Measurements from ENCODE around the gene CSPG5.

Gene CSPG5

GRCh38 chr3:47536221-47536891 is 42.3 kb downstream of the CSPG5 start:
- no peak for DNase-seq

GRCh38 chr3:47533996-47534454 is 44.6 kb downstream of the CSPG5 start:
- no peak for DNase-seq

GRCh38 chr3:47533481-47533880 is 45.2 kb downstream of the CSPG5 start:
- no peak for DNase-seq

DNA sequence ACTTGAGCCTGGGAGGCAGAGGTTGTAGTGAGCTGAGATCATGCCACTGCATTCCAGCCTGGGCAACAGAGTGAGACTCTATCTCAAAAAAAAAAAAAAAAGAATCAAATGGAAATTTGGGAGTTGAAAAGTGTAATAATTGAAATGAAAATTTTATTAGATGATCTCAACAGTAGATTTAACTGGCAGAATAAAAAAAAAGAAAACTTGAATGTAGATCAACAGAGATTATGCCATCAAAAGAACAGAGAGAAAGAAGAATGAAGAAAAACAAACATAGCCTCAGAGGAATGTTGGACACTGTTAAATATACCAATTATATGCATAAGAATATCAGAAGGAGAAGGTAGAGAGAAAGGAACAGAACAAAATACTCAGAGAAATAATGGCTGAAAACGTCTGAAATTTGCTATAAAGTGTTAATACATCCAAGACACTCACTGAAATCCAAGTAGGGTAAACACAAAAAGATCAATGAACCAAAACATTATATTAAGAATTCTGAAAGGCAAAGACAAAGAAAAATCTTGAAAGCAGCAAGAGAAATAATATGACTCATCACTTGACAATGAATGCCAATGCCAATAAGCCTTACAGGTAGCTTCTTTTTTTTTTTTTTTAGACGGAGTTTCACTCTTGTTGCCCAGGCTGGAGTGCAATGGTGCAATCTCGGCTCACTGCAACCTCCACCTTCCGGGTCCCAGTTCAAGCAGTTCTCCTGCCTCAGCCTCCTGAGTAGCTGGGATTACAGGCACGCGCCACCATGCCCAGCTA is 50.5 kb downstream of the CSPG5 start:
- no peak for DNase-seq

DNA sequence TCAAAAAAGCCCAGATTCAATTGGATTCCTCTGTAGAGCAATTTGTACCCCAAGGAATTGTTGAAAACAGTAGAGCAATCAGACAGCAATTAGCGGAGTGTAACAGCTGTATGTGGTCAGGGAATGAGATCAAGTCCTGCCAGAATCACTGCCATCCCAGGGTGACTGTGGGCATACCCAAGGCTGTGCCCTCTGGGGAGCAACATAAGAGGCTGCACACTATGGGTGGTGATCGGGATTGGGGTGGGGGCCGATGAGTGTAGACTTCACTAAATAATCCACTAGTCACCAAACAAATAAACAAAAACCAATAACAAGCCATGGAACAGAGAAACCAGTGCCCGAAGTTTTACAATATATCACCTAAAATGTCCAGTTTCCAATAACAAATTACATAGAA is 53.0 kb downstream of the CSPG5 start:
- DNase-seq, result no peak

- DNase-seq, result no peak
These were observed 55.2 kb downstream of the CSPG5 start for GRCh38 chr3:47523310-47524073.

GRCh38 chr3:47522082-47522987 is 56.3 kb downstream of the CSPG5 start:
- DNase-seq, result peak; percentile 83

DNA sequence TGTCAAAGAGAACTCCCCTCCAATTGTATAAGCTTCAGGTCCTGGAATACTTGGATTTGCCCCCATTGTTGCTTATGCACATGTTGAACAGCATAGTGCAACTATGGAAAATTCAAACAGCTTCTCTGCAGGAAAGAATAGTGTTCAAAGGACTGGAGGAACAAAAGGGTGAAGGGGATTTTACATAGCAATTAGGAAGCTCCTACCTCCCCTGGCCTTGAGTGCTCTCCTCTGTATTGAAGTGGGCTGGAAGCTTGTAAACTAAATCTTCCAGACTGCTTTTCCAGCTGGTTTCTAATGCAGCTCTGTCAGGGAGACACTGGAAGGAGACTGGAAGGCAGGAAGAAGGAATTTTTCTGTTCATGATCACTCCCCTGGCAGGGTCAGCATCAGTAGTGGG is 57.9 kb downstream of the CSPG5 start:
- DNase-seq, result no peak

GRCh38 chr3:47517937-47518336 is 60.7 kb downstream of the CSPG5 start:
- no peak for DNase-seq

DNA sequence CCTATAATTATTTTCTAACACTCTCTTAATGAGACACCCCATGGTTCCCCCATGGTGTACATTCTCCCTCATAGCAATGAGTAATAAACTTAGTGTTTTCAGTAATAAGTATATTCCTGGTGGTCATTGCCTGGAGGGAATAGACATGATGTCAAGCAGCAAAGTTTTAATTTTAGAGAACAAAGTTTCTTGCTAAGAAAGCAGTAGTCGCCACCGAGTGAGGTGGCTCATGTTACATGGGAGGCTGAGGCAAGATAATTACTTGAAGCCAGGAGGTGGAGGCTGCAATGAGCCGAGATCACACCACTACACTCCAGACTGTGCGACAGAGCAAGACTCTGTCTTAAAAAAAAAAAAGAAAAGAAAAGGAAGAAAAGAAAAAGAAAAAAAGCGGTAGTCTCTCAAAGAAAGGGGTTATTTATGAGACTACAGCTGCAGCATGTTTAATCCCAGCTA is 62.8 kb downstream of the CSPG5 start:
- no peak for DNase-seq

- no peak for DNase-seq
These were observed 63.6 kb downstream of the CSPG5 start for GRCh38 chr3:47515100-47515499.

DNA sequence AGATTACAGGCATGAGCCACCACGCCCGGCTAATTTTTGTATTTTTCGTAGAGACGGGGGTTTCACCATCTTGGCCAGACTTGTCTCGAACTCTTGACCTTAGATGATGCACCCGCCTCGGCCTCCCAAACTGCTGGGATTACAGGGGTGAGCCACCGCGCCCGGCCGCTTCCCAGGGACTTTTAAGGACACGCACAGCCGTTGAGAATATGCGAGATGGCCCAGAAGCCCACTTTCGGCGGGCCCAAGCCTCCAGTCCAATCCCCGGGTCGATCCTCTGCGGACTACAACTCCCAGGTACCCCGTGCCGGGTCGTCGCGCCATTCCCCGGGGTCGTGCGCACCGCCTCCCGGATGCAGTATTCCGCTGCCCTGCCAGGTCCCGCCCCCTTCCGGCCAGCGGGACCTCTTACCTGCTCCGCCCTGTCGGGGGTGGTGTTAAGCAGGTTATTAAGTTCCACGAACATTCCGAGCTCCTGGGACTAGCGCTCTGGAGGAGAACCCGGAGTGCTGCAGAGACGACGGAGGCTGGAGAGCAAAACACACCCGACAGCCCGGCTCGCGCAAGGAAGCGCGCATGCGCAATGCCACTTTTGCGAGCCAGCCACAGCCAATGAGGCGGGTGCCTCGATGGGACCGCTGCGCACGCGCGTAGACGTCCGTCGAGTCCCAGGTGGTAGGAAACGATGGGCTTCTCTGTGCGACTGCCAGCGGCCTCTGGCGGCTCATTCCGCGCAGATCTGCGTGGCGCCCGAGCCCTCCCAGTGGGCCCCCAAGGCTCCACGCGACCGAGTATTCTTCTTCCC is 65.3 kb downstream of the CSPG5 start, which contains the start of gene ELP6:
TSS of gene ELP6 (minus strand) at position 588 of the 805 bp plus-strand sequence. CDS start at position 466, 122 bp downstream.
- peak; percentile 97 for DNase-seq

GRCh38 chr3:47512416-47513124 is 66.1 kb downstream of the CSPG5 start:
- DNase-seq, result peak; percentile 39

Data from CD4-positive, alpha-beta T cell treated with Interleukin-21 for 1 hour (primary cell).